A673 (cell line): ENCODE results near the gene LSM14A.

ENCODE experiments used
- CTCF ChIP-seq: fragments of 300-800, 200-600 bp; sonication (generic); conservative IDR thresholded peaks from 2 replicates; pipeline ENCODE4 v1.5.1; 2017; ENCODE audit warnings: low read depth, mild to moderate bottlenecking, antibody characterized with exemption, low read length, moderate library complexity, mixed read lengths
- EZH2 ChIP-seq: fragments of 200-600 bp; sonication (generic); IDR thresholded peaks from 2 replicates; pipeline ENCODE4 v1.6.1; 2017; ENCODE audit warnings: borderline replicate concordance, low read depth, mild to moderate bottlenecking, mixed read lengths, antibody characterized with exemption, low read length; ENCODE audit not compliant: poor library complexity, severe bottlenecking

- TF ChIP-seq CTCF, result no peak
- no peak for TF ChIP-seq EZH2
These were observed 58.5 kb downstream of the LSM14A start for GRCh38 chr19:34230820-34231219.
